NOMO-1 (cell line): ENCODE results near the gene ICAM3.
A peak's percentile ranks its signal among the peaks of the same experiment; 100 is the strongest.

Experiments
- DNase-seq, 2 experiments: peaks; one replicate each; lab custom pipeline; 2025; ENCODE audit not compliant: unreplicated experiment in 2 of 2; lab: John Stamatoyannopoulos, UW

The ICAM3 gene

GRCh38 chr19:10292789-10293636 lies 46.4 kb downstream of the ICAM3 start:
- no peak for DNase-seq

DNA sequence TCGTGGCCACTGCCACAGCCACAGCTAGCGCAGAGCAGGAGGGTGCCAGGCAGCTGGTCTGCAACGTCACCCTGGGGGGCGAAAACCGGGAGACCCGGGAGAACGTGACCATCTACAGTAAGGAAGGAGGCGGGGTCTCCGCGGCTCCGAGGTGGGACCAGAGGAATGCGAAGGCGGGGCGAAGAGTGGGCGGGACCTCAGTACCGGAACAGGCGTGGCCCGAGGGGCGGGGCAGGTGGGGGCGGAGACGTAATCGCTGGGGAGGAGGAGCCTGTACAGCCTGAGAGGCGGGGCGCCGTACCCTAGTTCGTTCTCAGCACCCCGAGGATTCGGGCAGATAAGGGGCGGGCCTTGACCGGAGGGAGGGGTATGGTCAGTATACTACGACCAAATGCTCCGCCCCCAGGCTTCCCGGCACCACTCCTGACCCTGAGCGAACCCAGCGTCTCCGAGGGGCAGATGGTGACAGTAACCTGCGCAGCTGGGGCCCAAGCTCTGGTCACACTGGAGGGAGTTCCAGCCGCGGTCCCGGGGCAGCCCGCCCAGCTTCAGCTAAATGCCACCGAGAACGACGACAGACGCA lies 47.1 kb downstream of the ICAM3 start:
- DNase-seq, result peak; percentile 39 to 58

DNA sequence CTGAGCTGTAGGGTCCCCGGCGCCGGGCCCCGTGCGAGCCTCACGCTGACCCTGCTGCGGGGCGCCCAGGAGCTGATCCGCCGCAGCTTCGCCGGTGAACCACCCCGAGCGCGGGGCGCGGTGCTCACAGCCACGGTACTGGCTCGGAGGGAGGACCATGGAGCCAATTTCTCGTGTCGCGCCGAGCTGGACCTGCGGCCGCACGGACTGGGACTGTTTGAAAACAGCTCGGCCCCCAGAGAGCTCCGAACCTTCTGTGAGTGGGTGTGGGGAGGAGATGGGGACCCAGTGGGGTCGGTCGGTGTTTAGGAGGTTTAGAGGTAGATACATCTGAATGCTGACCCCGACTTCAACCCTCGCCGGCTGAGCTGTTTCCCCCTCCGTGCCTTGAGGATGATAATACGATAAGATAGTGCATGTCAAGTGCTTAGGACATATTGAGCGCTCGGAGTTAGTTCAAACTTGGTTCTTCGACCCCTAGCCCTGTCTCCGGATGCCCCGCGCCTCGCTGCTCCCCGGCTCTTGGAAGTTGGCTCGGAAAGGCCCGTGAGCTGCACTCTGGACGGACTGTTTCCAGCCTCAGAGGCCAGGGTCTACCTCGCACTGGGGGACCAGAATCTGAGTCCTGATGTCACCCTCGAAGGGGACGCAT lies 47.7 kb downstream of the ICAM3 start:
- DNase-seq, result no peak

DNA sequence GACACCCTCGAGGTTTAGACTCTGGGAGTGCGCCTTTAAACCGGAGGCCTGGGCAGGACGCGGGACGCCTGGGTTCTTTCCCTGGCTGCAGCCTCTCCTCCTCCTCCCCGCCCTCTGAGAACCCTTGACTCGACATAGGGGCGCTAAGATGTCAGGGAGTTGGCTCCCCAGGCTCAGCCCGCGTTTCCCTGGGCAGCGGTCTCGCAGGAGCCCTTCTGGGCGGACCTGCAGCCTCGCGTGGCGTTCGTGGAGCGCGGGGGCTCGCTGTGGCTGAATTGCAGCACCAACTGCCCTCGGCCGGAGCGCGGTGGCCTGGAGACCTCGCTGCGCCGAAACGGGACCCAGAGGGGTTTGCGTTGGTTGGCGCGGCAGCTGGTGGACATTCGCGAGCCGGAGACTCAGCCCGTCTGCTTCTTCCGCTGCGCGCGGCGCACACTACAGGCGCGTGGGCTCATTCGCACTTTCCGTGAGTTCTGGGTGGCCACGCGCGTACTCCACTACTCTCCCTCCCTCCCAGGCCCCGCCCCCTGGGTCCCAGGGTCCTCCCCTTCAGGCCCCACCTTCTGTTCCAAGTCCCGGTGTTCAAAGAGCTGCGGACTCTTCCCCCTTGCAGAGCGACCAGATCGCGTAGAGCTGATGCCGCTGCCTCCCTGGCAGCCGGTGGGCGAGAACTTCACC lies 48.4 kb downstream of the ICAM3 start:
- DNase-seq, result peak in 1 of 2 experiments; percentile 33

- DNase-seq, result no peak
Measured at GRCh38 chr19:10290357-10290875, 49.0 kb downstream of the ICAM3 start.

DNA sequence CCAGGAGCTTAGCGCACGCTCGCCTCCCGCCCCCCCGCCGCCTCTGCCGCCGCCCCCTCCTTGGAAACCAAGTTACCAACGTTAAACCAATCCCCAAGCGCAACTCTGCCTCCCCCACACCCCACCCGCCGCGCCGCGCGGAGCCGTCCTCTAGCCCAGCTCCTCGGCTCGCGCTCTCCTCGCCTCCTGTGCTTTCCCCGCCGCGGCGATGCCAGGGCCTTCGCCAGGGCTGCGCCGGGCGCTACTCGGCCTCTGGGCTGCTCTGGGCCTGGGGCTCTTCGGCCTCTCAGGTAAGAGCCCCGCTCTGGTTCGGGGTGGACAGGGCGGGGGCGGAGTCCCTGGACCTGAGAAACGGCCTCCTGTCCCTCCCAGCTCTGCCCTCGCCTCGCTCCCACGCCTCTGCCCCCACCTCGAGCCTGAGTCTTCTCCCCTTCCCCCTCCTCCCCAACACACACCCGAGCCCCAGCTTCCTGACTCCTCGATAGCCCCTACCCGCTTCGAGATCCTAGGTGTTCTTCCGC lies 49.5 kb downstream of the ICAM3 start, which contains the start of gene ICAM5:
Gene ICAM5 (plus strand): TSS at position 117 of the 521 bp plus-strand sequence. CDS start 92 bp downstream, at position 209.
- DNase-seq, result no peak

GRCh38 chr19:10289167-10289835 lies 50.1 kb downstream of the ICAM3 start:
- DNase-seq, result peak in 1 of 2 experiments; percentile 23

DNA sequence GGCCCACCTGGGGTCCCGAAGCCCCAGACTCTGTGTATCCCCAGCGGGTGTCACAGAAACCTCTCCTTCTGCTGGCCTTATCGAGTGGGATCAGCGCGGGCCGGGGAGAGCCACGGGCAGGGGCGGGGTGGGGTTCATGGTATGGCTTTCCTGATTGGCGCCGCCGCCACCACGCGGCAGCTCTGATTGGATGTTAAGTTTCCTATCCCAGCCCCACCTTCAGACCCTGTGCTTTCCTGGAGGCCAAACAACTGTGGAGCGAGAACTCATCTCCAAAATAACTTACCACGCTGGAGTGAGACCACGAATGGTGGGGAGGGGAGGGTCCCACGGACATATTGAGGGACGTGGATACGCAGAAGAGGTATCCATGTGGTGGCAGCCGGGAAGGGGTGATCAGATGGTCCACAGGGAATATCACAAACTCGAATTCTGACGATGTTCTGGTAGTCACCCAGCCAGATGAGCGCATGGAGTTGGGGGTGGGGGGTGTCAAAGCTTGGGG lies 50.7 kb downstream of the ICAM3 start:
- no peak for DNase-seq

DNA sequence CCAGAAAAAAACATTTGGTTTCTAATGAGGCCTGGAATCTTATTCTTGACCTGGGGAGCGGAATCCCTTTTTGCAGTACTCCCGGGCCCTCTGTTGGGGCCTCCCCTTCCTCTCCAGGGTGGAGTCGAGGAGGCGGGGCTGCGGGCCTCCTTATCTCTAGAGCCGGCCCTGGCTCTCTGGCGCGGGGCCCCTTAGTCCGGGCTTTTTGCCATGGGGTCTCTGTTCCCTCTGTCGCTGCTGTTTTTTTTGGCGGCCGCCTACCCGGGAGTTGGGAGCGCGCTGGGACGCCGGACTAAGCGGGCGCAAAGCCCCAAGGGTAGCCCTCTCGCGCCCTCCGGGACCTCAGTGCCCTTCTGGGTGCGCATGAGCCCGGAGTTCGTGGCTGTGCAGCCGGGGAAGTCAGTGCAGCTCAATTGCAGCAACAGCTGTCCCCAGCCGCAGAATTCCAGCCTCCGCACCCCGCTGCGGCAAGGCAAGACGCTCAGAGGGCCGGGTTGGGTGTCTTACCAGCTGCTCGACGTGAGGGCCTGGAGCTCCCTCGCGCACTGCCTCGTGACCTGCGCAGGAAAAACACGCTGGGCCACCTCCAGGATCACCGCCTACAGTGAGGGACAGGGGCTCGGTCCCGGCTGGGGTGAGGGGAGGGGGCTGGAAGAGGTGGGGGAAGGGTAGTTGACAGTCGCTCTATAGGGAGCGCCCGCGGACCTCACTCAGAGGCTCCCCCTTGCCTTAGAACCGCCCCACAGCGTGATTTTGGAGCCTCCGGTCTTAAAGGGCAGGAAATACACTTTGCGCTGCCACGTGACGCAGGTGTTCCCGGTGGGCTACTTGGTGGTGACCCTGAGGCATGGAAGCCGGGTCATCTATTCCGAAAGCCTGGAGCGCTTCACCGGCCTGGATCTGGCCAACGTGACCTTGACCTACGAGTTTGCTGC lies 52.4 kb downstream of the ICAM3 start, which contains the start of gene ICAM4:
Gene ICAM4 (plus strand): TSS at position 153 of the 935 bp plus-strand sequence. CDS start 58 bp downstream, at position 211.
- peak; percentile 67 to 76 for DNase-seq

- peak; percentile 15 to 25 for DNase-seq
Measured at GRCh38 chr19:10285393-10285792, 54.0 kb downstream of the ICAM3 start.

- no peak for DNase-seq
Measured at GRCh38 chr19:10284960-10285278, 54.5 kb downstream of the ICAM3 start.

DNA sequence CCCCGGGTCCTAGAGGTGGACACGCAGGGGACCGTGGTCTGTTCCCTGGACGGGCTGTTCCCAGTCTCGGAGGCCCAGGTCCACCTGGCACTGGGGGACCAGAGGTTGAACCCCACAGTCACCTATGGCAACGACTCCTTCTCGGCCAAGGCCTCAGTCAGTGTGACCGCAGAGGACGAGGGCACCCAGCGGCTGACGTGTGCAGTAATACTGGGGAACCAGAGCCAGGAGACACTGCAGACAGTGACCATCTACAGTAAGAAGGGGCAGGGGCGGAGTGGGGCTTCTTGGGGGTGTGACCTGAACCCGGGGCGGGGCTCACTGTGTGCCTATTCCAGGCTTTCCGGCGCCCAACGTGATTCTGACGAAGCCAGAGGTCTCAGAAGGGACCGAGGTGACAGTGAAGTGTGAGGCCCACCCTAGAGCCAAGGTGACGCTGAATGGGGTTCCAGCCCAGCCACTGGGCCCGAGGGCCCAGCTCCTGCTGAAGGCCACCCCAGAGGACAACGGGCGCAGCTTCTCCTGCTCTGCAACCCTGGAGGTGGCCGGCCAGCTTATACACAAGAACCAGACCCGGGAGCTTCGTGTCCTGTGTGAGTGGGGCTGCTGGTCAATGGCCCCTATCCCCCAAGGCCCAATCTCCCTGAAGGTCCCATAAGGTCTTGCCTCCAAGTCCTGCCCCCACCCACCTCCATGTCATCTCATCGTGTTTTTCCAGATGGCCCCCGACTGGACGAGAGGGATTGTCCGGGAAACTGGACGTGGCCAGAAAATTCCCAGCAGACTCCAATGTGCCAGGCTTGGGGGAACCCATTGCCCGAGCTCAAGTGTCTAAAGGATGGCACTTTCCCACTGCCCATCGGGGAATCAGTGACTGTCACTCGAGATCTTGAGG lies 55.1 kb downstream of the ICAM3 start:
- no peak for DNase-seq
